DND-41 (cell line): ENCODE data around the gene RIPOR3.

ENCODE experiments used
- ATAC-seq: fragments of 200-7000 bp; cut with Tn5 transposase; 3 replicates; pipeline ENCODE4 v1.9.1; 2021; ENCODE audit warnings: low read depth; ENCODE audit not compliant: insufficient read depth
- DNase-seq: peaks from one replicate; pipeline ENCODE4 v3.0.0-alpha.2; 2020
- H2AFZ ChIP-seq: 2 replicates; pipeline ENCODE4 v1.6.0; 2012; ENCODE audit warnings: low read depth, low read length
- H3K27ac ChIP-seq: 2 replicates; pipeline ENCODE4 v1.5.1; 2012; ENCODE audit warnings: low read length, inconsistent platforms
- H3K27me3 ChIP-seq: fragments of 200-600 bp; sonication (generic); 2 replicates; pipeline ENCODE4 v1.6.0; 2012; ENCODE audit warnings: low read length, mild to moderate bottlenecking, inconsistent platforms; ENCODE audit not compliant: insufficient read depth, poor library complexity
- H3K36me3 ChIP-seq: 2 replicates; pipeline ENCODE4 v1.5.1; 2012; ENCODE audit warnings: low read length, inconsistent platforms; ENCODE audit not compliant: insufficient read depth
- H3K4me1 ChIP-seq: 2 replicates; pipeline ENCODE4 v1.5.1; 2012; ENCODE audit warnings: mild to moderate bottlenecking, low read length; ENCODE audit not compliant: insufficient read depth
- H3K4me2 ChIP-seq: 2 replicates; pipeline ENCODE4 v1.6.0; 2012; ENCODE audit warnings: mild to moderate bottlenecking, moderate library complexity, low read length, inconsistent platforms; ENCODE audit not compliant: insufficient read depth
- H3K4me3 ChIP-seq, 2 experiments: fragments of 200-600 bp in 1 of 2; shearing (Covaris generic) in 1 of 2; 2 replicates each; pipeline ENCODE4 v1.5.1; 2012 to 2016; ENCODE audit warnings: inconsistent platforms in 2 of 2, low read length in 2 of 2, mild to moderate bottlenecking in 2 of 2, low read depth in 1 of 2, moderate library complexity in 1 of 2
- H3K79me2 ChIP-seq: 2 replicates; pipeline ENCODE4 v1.6.0; 2012; ENCODE audit warnings: low read length, inconsistent platforms; ENCODE audit not compliant: insufficient read depth
- H3K9ac ChIP-seq: 2 replicates; pipeline ENCODE4 v1.6.0; 2012; ENCODE audit warnings: low read depth, mild to moderate bottlenecking, inconsistent platforms, low read length, moderate library complexity
- H3K9me3 ChIP-seq: 2 replicates; pipeline ENCODE4 v1.5.1; 2012; ENCODE audit warnings: low read length, moderate library complexity, mild to moderate bottlenecking, inconsistent platforms; ENCODE audit not compliant: insufficient read depth, severe bottlenecking
- H4K20me1 ChIP-seq: 2 replicates; pipeline ENCODE4 v1.6.0; 2012; ENCODE audit warnings: low read length; ENCODE audit not compliant: insufficient read depth
- EZH2 ChIP-seq: IDR thresholded peaks from 3 replicates; pipeline ENCODE4 v1.6.1; 2012; ENCODE audit warnings: borderline replicate concordance, low read depth, mild to moderate bottlenecking, moderate library complexity, low read length, inconsistent platforms; ENCODE audit not compliant: severe bottlenecking
- TF ChIP-seq, protein P1 (sequence below): IDR thresholded peaks from 2 replicates; pipeline ENCODE4 v1.5.1; 2012; ENCODE audit warnings: borderline replicate concordance, low read length, moderate library complexity, mild to moderate bottlenecking; ENCODE audit not compliant: poor library complexity, severe bottlenecking; ENCODE audit errors: extremely low read depth

Gene RIPOR3

DNA sequence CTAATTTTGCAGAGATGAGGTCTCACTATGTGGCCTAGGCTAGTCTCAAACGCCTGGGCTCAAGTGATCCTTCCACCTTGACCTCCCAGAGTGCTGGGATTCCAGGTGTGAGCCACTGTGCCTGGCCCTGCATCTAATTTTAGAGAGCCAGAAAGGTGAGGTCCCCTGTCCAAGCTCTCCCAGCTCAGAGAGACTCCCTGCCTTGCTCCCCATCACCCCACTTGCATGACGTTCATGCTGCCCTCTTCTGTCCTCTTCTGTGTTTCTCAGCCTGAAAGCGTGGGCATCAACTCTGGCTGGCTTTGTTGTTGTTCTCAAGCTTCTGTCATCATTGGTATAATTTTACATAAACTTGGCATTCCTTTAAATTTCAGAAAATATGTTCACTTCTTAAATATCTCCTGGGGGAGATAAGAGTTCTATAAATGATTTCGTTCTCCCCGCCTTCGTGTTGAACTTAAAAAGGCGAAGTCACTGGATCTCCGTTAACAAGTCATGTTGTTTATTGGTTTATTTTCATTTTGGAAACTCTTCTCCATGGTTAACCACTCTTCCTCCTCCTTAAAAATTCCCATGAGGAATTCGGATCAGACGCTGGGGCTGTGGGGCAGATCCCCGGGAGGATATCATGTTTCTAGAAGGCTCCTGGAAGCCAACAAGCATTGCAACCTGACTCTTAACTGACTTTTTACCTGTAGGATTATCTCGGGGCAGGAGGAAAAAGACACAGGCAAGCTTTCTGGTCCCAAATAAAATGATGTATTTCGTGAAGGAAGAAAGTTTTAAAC, 26.8 kb upstream of the RIPOR3 start:
- Histone ChIP-seq H3K79me2 (no peaks in the 10 kb centered on the region), H3K9me3 (no peaks in the 10 kb centered on the region), H4K20me1 (no peaks in the 10 kb centered on the region; the same call in 1 of the 2 replicates), H3K27ac (no peak overlapping the region), H3K4me2 (no peak overlapping the region), H3K36me3 (no peaks in the 10 kb centered on the region), H3K9ac (no peak overlapping the region), H3K4me1 (no peaks in the 10 kb centered on the region), H2AFZ (no peak overlapping the region), H3K4me3 (no peak overlapping the region), H3K27me3 (peaks cover 9% of the 10 kb centered on the region)
- ATAC-seq (no peak), DNase-seq (no peak)
- TF ChIP-seq EZH2: no peak
- TF ChIP-seq, protein P1, sequence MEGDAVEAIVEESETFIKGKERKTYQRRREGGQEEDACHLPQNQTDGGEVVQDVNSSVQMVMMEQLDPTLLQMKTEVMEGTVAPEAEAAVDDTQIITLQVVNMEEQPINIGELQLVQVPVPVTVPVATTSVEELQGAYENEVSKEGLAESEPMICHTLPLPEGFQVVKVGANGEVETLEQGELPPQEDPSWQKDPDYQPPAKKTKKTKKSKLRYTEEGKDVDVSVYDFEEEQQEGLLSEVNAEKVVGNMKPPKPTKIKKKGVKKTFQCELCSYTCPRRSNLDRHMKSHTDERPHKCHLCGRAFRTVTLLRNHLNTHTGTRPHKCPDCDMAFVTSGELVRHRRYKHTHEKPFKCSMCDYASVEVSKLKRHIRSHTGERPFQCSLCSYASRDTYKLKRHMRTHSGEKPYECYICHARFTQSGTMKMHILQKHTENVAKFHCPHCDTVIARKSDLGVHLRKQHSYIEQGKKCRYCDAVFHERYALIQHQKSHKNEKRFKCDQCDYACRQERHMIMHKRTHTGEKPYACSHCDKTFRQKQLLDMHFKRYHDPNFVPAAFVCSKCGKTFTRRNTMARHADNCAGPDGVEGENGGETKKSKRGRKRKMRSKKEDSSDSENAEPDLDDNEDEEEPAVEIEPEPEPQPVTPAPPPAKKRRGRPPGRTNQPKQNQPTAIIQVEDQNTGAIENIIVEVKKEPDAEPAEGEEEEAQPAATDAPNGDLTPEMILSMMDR: no peak

DNA sequence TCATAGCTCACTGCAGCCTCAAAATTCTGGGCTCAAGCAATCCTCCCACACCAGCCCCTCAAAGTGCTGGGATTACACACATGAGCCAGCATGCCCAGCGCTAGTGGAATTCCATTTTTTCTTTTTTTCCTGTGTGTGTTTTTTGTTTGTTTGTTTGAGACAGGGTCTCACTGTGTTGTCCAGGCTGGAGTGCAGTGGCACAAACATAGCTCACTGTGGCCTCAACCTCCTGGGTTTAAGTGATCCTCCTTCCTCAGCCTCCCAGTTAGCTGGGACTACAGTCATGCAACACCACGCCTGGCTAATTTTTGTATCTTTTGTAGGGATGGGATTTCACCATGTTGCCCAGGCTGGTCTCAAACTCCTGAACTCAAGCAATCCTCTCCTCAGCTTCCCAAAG, 26.0 kb upstream of the RIPOR3 start:
- no peak overlapping the region for H3K27ac ChIP-seq
- H3K4me1 ChIP-seq: no peaks in the 10 kb centered on the region
- H4K20me1 ChIP-seq: no peaks in the 10 kb centered on the region; the same call in 1 of the 2 replicates
- H3K9ac ChIP-seq: no peak overlapping the region
- no peak overlapping the region for H3K4me3 ChIP-seq
- TF ChIP-seq, protein P1: no peak
- TF ChIP-seq EZH2: no peak
- no peaks in the 10 kb centered on the region for H3K9me3 ChIP-seq
- no peak overlapping the region for H2AFZ ChIP-seq
- DNase-seq (no peak), ATAC-seq (no peak)
- peaks cover 9% of the 10 kb centered on the region for H3K27me3 ChIP-seq
- no peaks in the 10 kb centered on the region for H3K79me2 ChIP-seq
- no peak overlapping the region for H3K4me2 ChIP-seq
- H3K36me3 ChIP-seq: no peaks in the 10 kb centered on the region

DNA sequence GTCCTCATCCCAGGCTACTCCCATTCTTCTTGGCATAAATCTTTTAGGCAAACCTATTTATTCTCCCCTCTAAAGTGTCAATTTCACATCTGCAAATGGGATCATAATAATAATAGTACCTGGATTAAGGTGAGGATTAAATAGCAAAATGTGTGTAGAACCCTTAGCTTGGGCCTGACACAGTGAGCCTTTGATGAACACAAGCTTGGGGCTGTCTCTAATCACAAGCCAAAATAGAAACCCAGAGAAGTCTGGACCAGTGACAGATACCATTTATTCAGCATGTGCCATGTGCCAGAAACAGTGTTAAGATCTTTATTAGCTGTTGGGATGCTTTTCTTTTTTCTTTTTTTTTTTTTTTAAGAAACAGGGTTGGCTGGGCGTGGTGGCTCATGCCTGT, 25.2 kb upstream of the RIPOR3 start:
- TF ChIP-seq EZH2: no peak
- TF ChIP-seq, protein P1: no peak
- Histone ChIP-seq H4K20me1 (no peaks in the 10 kb centered on the region; the same call in 1 of the 2 replicates), H3K9ac (no peak overlapping the region), H3K4me2 (no peak overlapping the region), H3K9me3 (no peaks in the 10 kb centered on the region), H3K79me2 (no peaks in the 10 kb centered on the region), H3K27ac (no peak overlapping the region), H3K4me3 (no peak overlapping the region), H3K4me1 (no peaks in the 10 kb centered on the region), H2AFZ (no peak overlapping the region), H3K36me3 (no peaks in the 10 kb centered on the region), H3K27me3 (peaks cover 14% of the 10 kb centered on the region)
- DNase-seq: no peak
- ATAC-seq: no peak
